Body of pancreas (tissue), 4 donors: ENCODE measurements around the gene SUPT3H. TPM values are rescaled to one million over a fixed set of nuclear protein-coding genes. Genes with fewer than 3 reads are reported as not detected.
A peak's percentile ranks its signal among the peaks of the same experiment; 100 is the strongest.

ENCODE experiments used
- ATAC-seq: fragments of 150-250 bp; one replicate; pipeline ENCODE4 v1.9.1; 2016
- DNase-seq, 4 donors: peaks; one replicate each; pipeline ENCODE4 v3.0.0-alpha.2; 2019
- H3K27ac ChIP-seq, 4 donors: fragments of 200-600 bp; sonication (generic); 1 replicate in 3 of 4; 2 replicates in 1 of 4; pipeline versions ENCODE4 v1.5.1 to v1.6.1; 2016 to 2019; ENCODE audit warnings: mild to moderate bottlenecking in 1 of 4, mixed read lengths in 1 of 4, moderate library complexity in 1 of 4
- H3K27me3 ChIP-seq, 2 donors: fragments of 200-600 bp; sonication (generic); one replicate each; pipeline ENCODE4 v1.6.0; 2016; ENCODE audit warnings: mild to moderate bottlenecking in 1 of 2
- H3K36me3 ChIP-seq, 2 donors: fragments of 200-600 bp; sonication (generic); replicated peaks in 1 of 2; 2 replicates each; pipeline ENCODE4 v1.5.1; 2016; ENCODE audit warnings: low read depth in 2 of 2; ENCODE audit not compliant: insufficient read depth in 1 of 2
- H3K4me1 ChIP-seq: fragments of 200-600 bp; sonication (generic); one replicate; pipeline ENCODE4 v1.6.0; 2016
- H3K4me3 ChIP-seq, 2 donors: fragments of 200-600 bp; sonication (generic); 1 replicate in 1 of 2; 2 replicates in 1 of 2; pipeline ENCODE4 v1.5.1; 2016 to 2019
- H3K9me3 ChIP-seq, 3 donors: fragments of 200-600 bp; sonication (generic); 1 replicate in 2 of 3; 2 replicates in 1 of 3; pipeline ENCODE4 v1.5.1; 2016
- CTCF ChIP-seq, 7 experiments: fragments of 450-650 bp in 4 of 7; fragments of 200-600 bp in 3 of 7; sonication (generic) in 3 of 7; IDR thresholded peaks; one replicate each; pipeline ENCODE4 v1.5.1; 2016 to 2019; ENCODE audit warnings: antibody characterized with exemption in 7 of 7
- POLR2A ChIP-seq, 3 donors: fragments of 450-650 bp; IDR thresholded peaks; one replicate each; pipeline ENCODE4 v1.6.1; 2016; ENCODE audit warnings: antibody characterized with exemption in 3 of 3, mild to moderate bottlenecking in 2 of 3
- WGBS, 2 donors: methylation state at CpG; one replicate each; pipeline ENCODE4 v1.1.5; 2017; 5-methylcytosine and 5-hydroxymethylcytosine counted together
- intact Hi-C: fragments of 100-400 bp; cut with DNase I; formaldehyde crosslinking; loops from one replicate; pipeline ENCODE4 v1.15.1; 2023
- total RNA-seq, 2 donors: library from RNA; depleted of rRNA; stranded (reverse); fragments of >200 nt; gene quantifications; one replicate each; pipeline ENCODE4 v1.1.0, GENCODE V29; 2016

The SUPT3H gene
- total RNA-seq, 2 donors from 2014 or later = 4.9 to 6.7 TPM

- Histone ChIP-seq H3K27me3 (no peaks in the 10 kb centered on the region), H3K4me1 (no peaks in the 10 kb centered on the region), H3K36me3 (no peaks in the 10 kb centered on the region), H3K27ac (no peak overlapping the region), H3K4me3 (no peak overlapping the region), H3K9me3 (no peaks in the 10 kb centered on the region)
- WGBS, 2 donors = 48 to 57% methylated on average over 3 of the region's 3 CpGs
- TF ChIP-seq CTCF (IDR thresholded peaks at IDR 0.05) = no peak
- TF ChIP-seq POLR2A (IDR thresholded peaks at IDR 0.05) = no peak
- ATAC-seq = peak; percentile 52
- DNase-seq = no peak
- intact Hi-C loops = no loop called here
Measured at GRCh38 chr6:45115696-45116095, 262.0 kb downstream of the SUPT3H start.

- Histone ChIP-seq H3K27ac (no peak overlapping the region), H3K4me1 (no peaks in the 10 kb centered on the region), H3K36me3 (no peaks in the 10 kb centered on the region), H3K9me3 (no peaks in the 10 kb centered on the region), H3K27me3 (no peaks in the 10 kb centered on the region), H3K4me3 (no peak overlapping the region)
- ATAC-seq (no peak), DNase-seq (no peak)
- intact Hi-C loops = no loop called here
- no peak for TF ChIP-seq CTCF (IDR thresholded peaks at IDR 0.05)
- TF ChIP-seq POLR2A (IDR thresholded peaks at IDR 0.05) = no peak
Measured at GRCh38 chr6:45112711-45113110, 265.0 kb downstream of the SUPT3H start.

GRCh38 chr6:45109551-45109950 is 268.2 kb downstream of the SUPT3H start:
- DNase-seq (no peak), ATAC-seq (no peak)
- Histone ChIP-seq H3K9me3 (no peaks in the 10 kb centered on the region), H3K27ac (no peak overlapping the region), H3K36me3 (no peaks in the 10 kb centered on the region), H3K4me3 (no peak overlapping the region), H3K27me3 (no peaks in the 10 kb centered on the region), H3K4me1 (no peaks in the 10 kb centered on the region)
- intact Hi-C loops = no loop called here
- 43 to 49% methylated on average over 1 of the region's 1 CpG for WGBS, 2 donors
- no peak for TF ChIP-seq CTCF (IDR thresholded peaks at IDR 0.05)

GRCh38 chr6:45105170-45105820 is 272.4 kb downstream of the SUPT3H start:
- H3K27ac ChIP-seq = no peak overlapping the region
- no peak overlapping the region for H3K4me3 ChIP-seq
- WGBS, 2 donors = 94 to 100% methylated on average over 2 of the region's 2 CpGs
- H3K36me3 ChIP-seq = no peaks in the 10 kb centered on the region
- DNase-seq = no peak
- ATAC-seq = no peak
- no peak for TF ChIP-seq POLR2A (IDR thresholded peaks at IDR 0.05)
- no peak for TF ChIP-seq CTCF (IDR thresholded peaks at IDR 0.05)
- intact Hi-C loops = no loop called here
- no peaks in the 10 kb centered on the region for H3K4me1 ChIP-seq
- H3K27me3 ChIP-seq = no peaks in the 10 kb centered on the region
- H3K9me3 ChIP-seq = no peaks in the 10 kb centered on the region

GRCh38 chr6:45104429-45104828 is 273.3 kb downstream of the SUPT3H start:
- Histone ChIP-seq H3K4me3 (no peak overlapping the region), H3K27me3 (no peaks in the 10 kb centered on the region), H3K9me3 (no peaks in the 10 kb centered on the region), H3K4me1 (no peaks in the 10 kb centered on the region), H3K27ac (no peak overlapping the region), H3K36me3 (no peaks in the 10 kb centered on the region)
- TF ChIP-seq CTCF (IDR thresholded peaks at IDR 0.05) (no peak), POLR2A (IDR thresholded peaks at IDR 0.05) (no peak)
- ATAC-seq (no peak), DNase-seq (no peak)
- WGBS, 2 donors = 89 to 90% methylated on average over 1 of the region's 1 CpG
- intact Hi-C loops = no loop called here
